Heart left ventricle (tissue), 16 donors: ENCODE measurements around the gene MINDY4. TPM values are rescaled to one million over a fixed set of nuclear protein-coding genes. Genes with fewer than 3 reads are reported as not detected.
A peak's percentile ranks its signal among the peaks of the same experiment; 100 is the strongest.

Experiments
- ATAC-seq, 4 donors: fragments of 200-7000 bp; cut with Tn5 transposase; one replicate each; pipeline ENCODE4 v1.9.1; 2020 to 2022; ENCODE audit warnings: moderate library complexity in 4 of 4, mild to moderate bottlenecking in 3 of 4, moderate number of reproducible peaks in 1 of 4
- DNase-seq, 5 donors: peaks; one replicate each; pipeline ENCODE4 v3.0.0-alpha.2; 2020
- H3K27ac ChIP-seq, 12 donors: fragments of 200-600 bp; sonication (generic) in 4 of 12; one replicate each; pipeline versions ENCODE4 v1.5.0 to v1.8.0; 2016 to 2022; ENCODE audit warnings: mild to moderate bottlenecking in 2 of 12
- H3K27me3 ChIP-seq, 9 donors: fragments of 200-600 bp; sonication (generic) in 2 of 9; one replicate each; pipeline versions ENCODE4 v1.5.1 to v1.8.0; 2016 to 2022; ENCODE audit warnings: mild to moderate bottlenecking in 3 of 9
- H3K36me3 ChIP-seq, 9 donors: fragments of 200-600 bp; sonication (generic) in 2 of 9; one replicate each; pipeline versions ENCODE4 v1.5.0 to v1.8.0; 2018 to 2022; ENCODE audit warnings: mild to moderate bottlenecking in 2 of 9
- H3K4me1 ChIP-seq, 12 donors: fragments of 200-600 bp; sonication (generic) in 4 of 12; one replicate each; pipeline versions ENCODE4 v1.5.0 to v1.8.0; 2016 to 2022; ENCODE audit warnings: mild to moderate bottlenecking in 3 of 12
- H3K4me3 ChIP-seq, 12 donors: fragments of 200-600 bp; sonication (generic) in 4 of 12; one replicate each; pipeline versions ENCODE4 v1.5.0 to v1.8.0; 2017 to 2022; ENCODE audit warnings: mild to moderate bottlenecking in 9 of 12, moderate library complexity in 4 of 12
- H3K9me3 ChIP-seq, 12 donors: fragments of 200-600 bp; sonication (generic) in 4 of 12; one replicate each; pipeline versions ENCODE4 v1.5.0 to v1.8.0; 2016 to 2022; ENCODE audit warnings: mild to moderate bottlenecking in 1 of 12
- POLR2A ChIP-seq, 2 donors: fragments of 450-650 bp; IDR thresholded peaks; one replicate each; pipeline ENCODE4 v1.6.1; 2017; ENCODE audit warnings: antibody characterized with exemption in 2 of 2, mild to moderate bottlenecking in 2 of 2, moderate library complexity in 2 of 2
- WGBS, 4 donors: extraction: QIAGEN DNeasy Blood & Tissue Kit in 2 of 4; methylation state at CpG; one replicate each; pipeline versions ENCODE4 v1.1.5 to v1.1.7; 2013 to 2018; 5-methylcytosine and 5-hydroxymethylcytosine counted together
- intact Hi-C, 10 donors: fragments of 100-400 bp; cut with DNase I; formaldehyde crosslinking; loops; one replicate each; pipeline versions ENCODE4 v1.11.1 to v1.14.2; 2022
- polyA plus RNA-seq, 2 donors: library from polyadenylated mRNA; stranded (reverse); fragments of 200-250 nt; gene quantifications; one replicate each; pipeline ENCODE4 v1.2.3, GENCODE V29; 2013
- total RNA-seq, 9 donors: library from RNA; depleted of rRNA in 2 of 9; stranded (reverse); fragments of >200 nt in 2 of 9; fragmentation: NEBNext Ultra II Directional in 3 of 9; extraction: Animal tissue kit (Norgen Biotek cat#: 25700) in 3 of 9; gene quantifications; one replicate each; pipeline versions ENCODE4 v1.1.0 to v1.2.4, GENCODE V29; 2016 to 2023
- TF ChIP-seq, protein P1 (sequence below), 12 donors: fragments of 200-600 bp; sonication (generic) in 4 of 12; IDR thresholded peaks; one replicate each; pipeline versions ENCODE4 v1.5.0 to v1.8.0; 2018 to 2022; ENCODE audit warnings: antibody characterized with exemption in 12 of 12, mild to moderate bottlenecking in 5 of 12
- donor health status: ischemic (EF 13 %, LVEDD 7.1; RV severe dilation, severe dysfunction).
- donor health status: healthy with polysubstance abuse.
- donor health status: DM: no; HTN: yes; CAD: no.
- donor health status: DM: no; HTN: no; CAD: no.
- donor health status: ischemic (EF 25% LVEDD 6.9; RV normal size, moderate dysfunction).
- donor health status: ischemic (EF 25% LVEDD 5.7; RV mildly dilated, moderate dysfunction).
- donor health status: healthy.
- donor health status: DM: yes; HTN: yes; CAD: no.
- donor health status: ischemic (EF 35%, LVEDD 5.7; RV mildly dilated, moderate dysfunction).
- donor health status: nonischemic (EF 11% LVEDD 7.7; RV severe dilation, severe dysfunction).
- donor health status: DM: yes; HTN: yes; CAD: no.
- donor health status: PGD.
- donor health status: ischemic (EF 29% LVEDD 5.4; RV normal size, mild dysfunction).
- donor health status: nonischemic (EF 23%, LVEDD 6.1; RV moderate dilation, normal function).

MINDY4 gene
- total and polyA plus RNA-seq, 11 donors: 1.3 to 6.0 (median 2.9) TPM

DNA sequence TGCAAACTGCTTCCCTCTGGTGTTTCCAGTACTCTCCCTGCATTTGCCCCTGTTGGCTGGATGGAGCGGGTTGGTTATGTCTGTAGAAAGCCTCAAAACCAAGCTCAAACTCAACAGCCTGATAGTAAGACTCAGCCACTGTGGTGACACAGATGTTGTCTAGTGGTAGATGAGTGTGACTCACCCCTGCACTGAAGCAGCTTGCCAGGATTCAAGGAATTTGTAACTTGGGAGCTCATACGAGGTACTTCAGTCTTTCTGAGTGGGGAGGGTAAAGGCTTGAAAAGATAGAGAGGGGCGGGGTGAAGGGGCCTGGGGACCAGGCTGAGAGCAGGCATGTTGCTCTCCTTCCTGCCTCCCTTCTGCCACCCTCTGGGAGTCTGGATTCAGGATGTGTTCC lies 117.5 kb downstream of the MINDY4 start:
- Histone ChIP-seq H3K27ac (peak overlapping the region in 2 of 12 donors; percentile 11 to 39), H3K27me3 (no peaks in the 10 kb centered on the region), H3K4me3 (no peak overlapping the region), H3K9me3 (peaks cover 0 to 6% (median 0%) of the 10 kb centered on the region in 12 donors), H3K36me3 (peaks cover 0 to 5% (median 0%) of the 10 kb centered on the region in 9 donors), H3K4me1 (peaks cover 0 to 49% (median 18%) of the 10 kb centered on the region in 12 donors)
- DNase-seq (no peak), ATAC-seq (peak; percentile 11 to 78 (median 50))
- WGBS, 4 donors: 52 to 60% (median 57%) methylated on average over 3 of the region's 3 CpGs
- intact Hi-C loops: no loop called here
- TF ChIP-seq, protein P1, sequence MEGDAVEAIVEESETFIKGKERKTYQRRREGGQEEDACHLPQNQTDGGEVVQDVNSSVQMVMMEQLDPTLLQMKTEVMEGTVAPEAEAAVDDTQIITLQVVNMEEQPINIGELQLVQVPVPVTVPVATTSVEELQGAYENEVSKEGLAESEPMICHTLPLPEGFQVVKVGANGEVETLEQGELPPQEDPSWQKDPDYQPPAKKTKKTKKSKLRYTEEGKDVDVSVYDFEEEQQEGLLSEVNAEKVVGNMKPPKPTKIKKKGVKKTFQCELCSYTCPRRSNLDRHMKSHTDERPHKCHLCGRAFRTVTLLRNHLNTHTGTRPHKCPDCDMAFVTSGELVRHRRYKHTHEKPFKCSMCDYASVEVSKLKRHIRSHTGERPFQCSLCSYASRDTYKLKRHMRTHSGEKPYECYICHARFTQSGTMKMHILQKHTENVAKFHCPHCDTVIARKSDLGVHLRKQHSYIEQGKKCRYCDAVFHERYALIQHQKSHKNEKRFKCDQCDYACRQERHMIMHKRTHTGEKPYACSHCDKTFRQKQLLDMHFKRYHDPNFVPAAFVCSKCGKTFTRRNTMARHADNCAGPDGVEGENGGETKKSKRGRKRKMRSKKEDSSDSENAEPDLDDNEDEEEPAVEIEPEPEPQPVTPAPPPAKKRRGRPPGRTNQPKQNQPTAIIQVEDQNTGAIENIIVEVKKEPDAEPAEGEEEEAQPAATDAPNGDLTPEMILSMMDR (IDR thresholded peaks at IDR 0.05): peak in 3 of 12 donors; percentile 2 to 22 (median 18)
- TF ChIP-seq POLR2A (IDR thresholded peaks at IDR 0.05): no peak

DNA sequence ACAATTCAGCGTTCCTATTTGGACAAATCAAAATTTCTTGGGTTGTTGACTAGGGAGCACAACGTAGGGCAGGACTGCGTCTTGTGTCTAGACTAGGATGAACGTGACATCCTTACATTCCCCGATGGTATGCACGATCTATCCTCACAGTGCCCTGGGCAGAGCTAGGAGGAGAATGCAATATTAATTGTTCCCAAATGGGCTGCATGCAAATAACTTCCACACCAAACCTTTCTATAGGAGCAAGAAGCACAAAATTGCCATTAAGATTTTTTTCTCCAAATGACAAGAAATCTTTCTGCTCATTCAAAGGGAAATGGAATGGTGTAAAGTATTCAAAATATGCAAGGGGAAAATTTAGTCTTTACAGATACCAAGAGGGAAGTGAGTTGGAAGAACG lies 119.0 kb downstream of the MINDY4 start:
- ATAC-seq (no peak), DNase-seq (no peak)
- TF ChIP-seq POLR2A (IDR thresholded peaks at IDR 0.05): no peak
- TF ChIP-seq, protein P1 (IDR thresholded peaks at IDR 0.05): no peak
- H3K4me3 ChIP-seq: no peak overlapping the region
- intact Hi-C loops: no loop called here
- H3K9me3 ChIP-seq: peaks cover 0 to 6% (median 0%) of the 10 kb centered on the region in 12 donors
- 98 to 99% (median 99%) methylated on average over 7 of the region's 7 CpGs for WGBS, 4 donors
- no peak overlapping the region for H3K27ac ChIP-seq
- H3K27me3 ChIP-seq: no peaks in the 10 kb centered on the region
- no peaks in the 10 kb centered on the region for H3K36me3 ChIP-seq
- H3K4me1 ChIP-seq: peaks cover 0 to 64% (median 33%) of the 10 kb centered on the region in 12 donors

DNA sequence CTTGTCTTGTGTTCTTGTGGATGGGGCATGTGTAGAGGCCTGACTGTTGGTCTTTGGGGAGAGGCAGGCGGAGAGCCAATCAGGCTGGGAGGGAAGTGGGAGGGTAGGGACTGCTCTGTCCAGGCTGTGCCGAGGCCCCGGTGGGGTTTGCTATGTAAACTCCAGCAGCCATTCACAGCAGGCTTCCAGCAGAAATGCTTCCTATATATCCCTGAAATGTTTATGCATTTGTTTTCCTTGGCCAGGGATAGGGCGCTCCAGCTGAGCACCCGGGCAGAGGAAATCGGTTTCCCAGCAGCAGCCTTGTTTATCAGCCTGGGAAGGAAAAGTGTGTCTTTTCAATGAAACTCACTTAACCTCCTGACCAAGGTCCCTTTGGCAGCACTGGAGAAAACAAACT lies 122.1 kb downstream of the MINDY4 start:
- Histone ChIP-seq H3K27ac (peak overlapping the region in 11 of 12 donors; percentile 2 to 73 (median 65)), H3K4me1 (peaks cover 15 to 73% (median 55%) of the 10 kb centered on the region in 12 donors), H3K27me3 (no peaks in the 10 kb centered on the region), H3K4me3 (no peak overlapping the region), H3K36me3 (no peaks in the 10 kb centered on the region), H3K9me3 (peaks cover 0 to 6% (median 0%) of the 10 kb centered on the region in 12 donors)
- DNase-seq (peak in 4 of 5 donors; percentile 57 to 78 (median 64)), ATAC-seq (peak; percentile 53 to 76 (median 64))
- TF ChIP-seq POLR2A (IDR thresholded peaks at IDR 0.05): no peak
- TF ChIP-seq, protein P1 (IDR thresholded peaks at IDR 0.05): no peak
- intact Hi-C loops: no loop called here
- WGBS, 4 donors: 29 to 47% (median 41%) methylated on average over 6 of the region's 6 CpGs

DNA sequence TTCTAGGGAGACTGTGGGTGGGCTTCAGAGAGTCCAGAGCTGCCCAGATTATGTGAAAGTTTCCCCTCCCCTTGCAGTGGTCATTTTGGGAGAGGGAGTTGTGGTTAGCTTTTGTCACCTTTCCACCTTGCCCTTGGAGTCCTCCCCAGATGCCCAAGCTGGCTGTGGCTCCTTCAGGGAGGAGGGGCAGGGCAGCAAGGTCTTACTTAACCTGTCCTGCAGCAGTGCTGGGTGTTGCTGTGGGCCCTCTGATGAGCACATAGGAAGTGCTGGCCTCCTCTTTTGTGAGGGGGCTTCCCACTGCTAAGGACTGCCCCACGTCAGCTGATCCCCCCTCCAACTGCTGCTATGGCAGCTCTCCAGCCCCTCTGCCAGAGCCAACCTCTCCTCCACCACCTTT lies 122.8 kb downstream of the MINDY4 start:
- ATAC-seq: no peak
- Histone ChIP-seq H3K27ac (peak overlapping the region in 11 of 12 donors; percentile 9 to 73 (median 65)), H3K27me3 (no peaks in the 10 kb centered on the region), H3K4me3 (no peak overlapping the region), H3K36me3 (no peaks in the 10 kb centered on the region), H3K9me3 (peaks cover 0 to 6% (median 0%) of the 10 kb centered on the region in 12 donors), H3K4me1 (peaks cover 17 to 73% (median 59%) of the 10 kb centered on the region in 12 donors)
- intact Hi-C loops: loop anchor here in 1 of 10 donors (2.0 kb wide), 1 partner anchor 23 kb away; no protein-coding TSS in a partner anchor
- no peak for DNase-seq
- TF ChIP-seq POLR2A (IDR thresholded peaks at IDR 0.05): no peak
- TF ChIP-seq, protein P1 (IDR thresholded peaks at IDR 0.05): no peak
- WGBS, 4 donors: 40 to 61% (median 48%) methylated on average over 1 of the region's 1 CpG
